ENCODE results near the gene FLT1.

The FLT1 gene

DNA sequence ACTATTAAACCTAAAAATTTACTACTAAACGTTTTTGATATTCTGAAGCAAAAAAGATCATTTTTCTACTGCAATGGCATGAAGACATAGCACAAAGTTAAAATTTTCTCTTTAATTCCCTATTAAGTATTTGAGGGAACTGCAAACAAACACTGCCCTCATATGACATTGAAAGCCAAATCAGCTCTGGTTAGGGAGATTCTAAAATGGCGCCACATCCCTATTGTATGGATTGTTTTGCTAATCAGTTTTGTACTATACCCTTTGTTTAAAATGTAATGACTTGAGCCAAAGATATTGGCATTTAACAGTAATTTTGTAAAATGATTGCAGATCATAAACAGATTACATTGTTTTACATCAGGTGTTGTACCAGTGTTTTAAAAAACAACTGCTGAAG, 65.8 kb downstream of the FLT1 start:
- DNase-seq (ENCODE audit: low read depth in 1 of 2, low spot score in 1 of 2) = no peak

DNA sequence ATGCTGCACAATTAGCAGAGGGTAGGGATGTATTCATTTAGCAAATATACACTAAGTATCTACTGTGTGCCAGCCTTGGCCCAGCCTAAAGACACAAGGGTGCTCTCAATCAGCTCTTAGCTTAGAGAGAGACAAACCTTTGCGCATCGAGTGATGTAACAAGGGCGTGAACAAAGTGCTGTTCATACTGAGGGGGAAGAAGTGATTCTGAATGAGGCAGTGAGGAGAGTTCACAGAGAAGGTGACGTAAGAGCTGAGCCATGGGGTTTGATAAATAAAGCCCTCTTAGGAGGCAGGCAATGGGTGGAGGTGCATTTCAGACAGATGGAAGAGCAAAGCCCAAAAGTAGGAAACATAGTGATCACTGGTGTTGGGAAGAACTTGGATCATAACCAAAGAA, 68.5 kb downstream of the FLT1 start:
- DNase-seq (ENCODE audit: low read depth in 1 of 2, low spot score in 1 of 2) = no peak

DNA sequence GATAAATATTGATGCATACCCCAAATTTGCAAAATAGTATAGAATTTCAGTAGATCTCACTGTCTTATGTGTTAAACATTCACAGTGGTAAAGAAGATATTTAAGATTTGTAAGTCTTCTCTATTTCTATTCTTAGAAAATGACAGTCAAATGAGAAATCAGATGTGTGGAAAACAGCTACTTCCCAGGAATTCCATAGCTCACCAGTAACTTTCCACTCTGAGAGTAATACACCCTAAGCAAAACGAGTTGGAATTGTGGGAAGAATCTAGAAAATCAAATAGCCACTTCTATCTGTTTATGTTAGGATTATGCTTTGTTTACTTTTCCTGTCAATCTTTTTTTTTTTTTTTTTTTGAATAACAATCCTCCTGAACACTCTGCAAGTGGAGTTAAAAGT, 69.1 kb downstream of the FLT1 start:
- DNase-seq (ENCODE audit: low read depth in 1 of 2, low spot score in 1 of 2) = no peak

DNA sequence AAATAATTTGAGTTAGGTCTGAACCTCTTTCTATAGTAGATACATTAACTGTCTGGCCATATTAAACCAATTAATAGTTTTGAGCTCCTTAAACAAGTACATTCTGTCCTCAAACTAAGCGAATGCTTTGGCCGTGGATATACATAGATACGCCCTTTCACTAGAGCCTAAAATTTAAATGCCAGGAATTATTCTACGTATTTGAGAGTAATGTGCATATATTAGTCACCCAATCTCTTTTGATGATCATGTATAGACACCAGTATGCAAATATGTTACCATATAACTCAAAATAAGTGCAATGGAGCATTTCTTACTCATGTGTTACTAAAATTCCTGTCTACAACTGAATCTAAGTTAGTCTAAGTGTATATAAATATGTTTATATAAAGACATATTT, 70.4 kb downstream of the FLT1 start:
- DNase-seq (ENCODE audit: low read depth in 1 of 2, low spot score in 1 of 2) = no peak

DNA sequence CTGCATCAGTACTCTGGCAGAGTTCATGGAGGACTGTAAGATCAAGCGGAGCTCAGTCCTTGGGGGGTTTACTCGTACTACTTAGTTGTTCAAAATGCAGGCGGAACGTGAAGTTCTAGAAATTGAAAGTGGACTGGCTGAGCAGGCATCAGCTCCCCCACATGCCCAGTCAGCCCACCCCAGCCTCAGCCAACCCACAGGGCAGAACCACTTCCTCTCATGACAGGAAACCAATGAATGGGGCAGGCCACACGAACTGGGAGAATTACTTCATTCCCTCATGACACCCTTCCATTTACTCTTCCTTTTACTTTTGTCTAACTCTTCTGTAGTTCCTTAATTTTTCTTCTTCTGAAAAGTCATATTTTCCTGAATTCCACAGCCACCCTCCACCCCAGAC, 71.9 kb downstream of the FLT1 start:
- no peak for DNase-seq (ENCODE audit: low read depth in 1 of 2, low spot score in 1 of 2)

DNA sequence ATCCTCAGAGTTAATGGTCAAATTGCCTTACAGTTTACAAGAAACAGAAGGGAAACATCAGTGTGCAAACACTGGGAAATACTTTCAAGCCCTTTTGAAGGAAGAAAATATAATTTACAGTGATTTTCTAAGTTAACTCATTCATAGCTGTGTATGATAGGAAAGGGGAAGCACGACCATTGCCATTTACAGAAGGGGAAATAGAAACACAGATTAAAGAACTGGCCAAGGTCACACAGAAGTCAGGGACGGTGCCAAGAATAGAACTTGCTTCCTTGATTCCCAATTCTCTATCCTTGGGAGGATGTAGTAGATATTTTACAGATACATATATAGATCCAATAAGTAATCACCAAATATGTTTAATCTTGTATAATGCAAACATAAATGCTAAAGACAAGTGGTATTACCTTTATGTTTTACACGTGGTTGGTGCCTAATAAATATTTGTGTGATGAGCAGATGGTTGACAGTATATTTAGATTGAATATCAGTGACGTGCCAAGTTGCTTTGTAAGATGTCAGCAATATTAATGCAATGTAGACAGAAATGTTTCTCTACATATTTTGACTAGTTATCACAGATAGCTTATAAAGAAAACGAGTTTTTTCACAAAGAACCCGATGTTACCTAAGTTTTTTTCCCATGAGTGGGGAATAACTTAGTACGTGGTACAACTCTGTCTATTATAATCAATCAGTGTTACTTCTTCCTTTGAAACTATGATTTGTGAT, 73.1 kb downstream of the FLT1 start:
- DNase-seq (ENCODE audit: low read depth in 1 of 2, low spot score in 1 of 2) = no peak

DNA sequence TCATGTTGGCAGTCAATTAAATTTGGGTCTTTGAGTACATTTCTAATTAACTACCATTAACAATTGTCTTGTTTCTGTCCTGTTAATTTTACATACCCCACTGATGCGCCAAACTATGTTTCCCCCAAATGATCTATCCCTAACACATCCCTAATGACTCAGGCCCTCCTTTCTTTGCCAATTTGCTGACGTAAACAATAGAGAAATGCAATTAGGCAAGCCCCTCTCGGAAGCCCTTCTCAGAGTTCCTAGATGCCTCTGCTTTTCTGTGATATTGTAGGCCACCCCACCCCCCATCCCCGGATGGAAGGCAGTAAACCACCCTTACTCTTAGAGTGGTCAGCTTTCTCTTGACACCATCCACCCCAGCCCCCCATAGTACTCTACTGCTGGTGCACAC, 74.2 kb downstream of the FLT1 start:
- DNase-seq (ENCODE audit: low read depth in 1 of 2, low spot score in 1 of 2) = no peak

DNA sequence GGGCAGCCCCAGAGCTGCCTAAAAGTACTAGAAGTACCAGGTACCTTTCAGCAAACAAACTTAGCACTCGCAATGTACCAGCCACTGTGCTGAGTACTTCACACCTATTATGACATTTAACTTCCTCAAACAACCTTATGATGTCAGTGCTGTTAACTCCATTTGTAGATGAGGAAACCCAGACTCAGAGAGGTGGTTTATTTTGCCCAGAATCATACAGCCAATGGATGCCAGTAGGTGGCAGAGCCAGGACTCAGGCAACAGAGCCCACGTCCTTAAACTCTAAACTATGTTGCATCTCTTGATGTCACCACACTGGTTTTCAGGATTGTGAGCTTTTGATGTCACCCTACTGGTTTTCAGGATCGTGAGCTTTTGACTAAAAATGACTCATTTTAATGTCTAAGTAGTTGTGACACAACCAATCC, 78.9 kb downstream of the FLT1 start:
- no peak for DNase-seq (ENCODE audit: low read depth in 1 of 2, low spot score in 1 of 2)

DNA sequence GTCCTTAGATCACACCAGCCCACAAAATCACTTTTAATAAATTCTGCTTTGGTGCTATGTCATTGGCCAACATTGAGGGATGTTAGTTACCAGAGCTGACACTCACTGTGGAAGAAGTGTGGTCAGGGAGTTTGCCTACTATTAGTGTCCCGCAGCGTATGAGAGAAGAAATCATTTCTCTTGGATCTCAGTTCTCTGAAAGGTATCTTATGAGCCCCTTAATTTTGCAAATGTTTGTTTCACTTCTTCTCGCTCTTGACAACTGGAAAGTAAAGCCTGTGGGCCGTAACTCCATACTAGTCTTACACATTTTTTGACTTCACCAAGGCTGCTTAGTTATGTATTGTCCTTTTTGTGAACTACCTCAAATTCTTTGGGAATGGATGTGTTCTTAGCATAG, 80.9 kb downstream of the FLT1 start:
- DNase-seq (ENCODE audit: low read depth in 1 of 2, low spot score in 1 of 2) = no peak

DNA sequence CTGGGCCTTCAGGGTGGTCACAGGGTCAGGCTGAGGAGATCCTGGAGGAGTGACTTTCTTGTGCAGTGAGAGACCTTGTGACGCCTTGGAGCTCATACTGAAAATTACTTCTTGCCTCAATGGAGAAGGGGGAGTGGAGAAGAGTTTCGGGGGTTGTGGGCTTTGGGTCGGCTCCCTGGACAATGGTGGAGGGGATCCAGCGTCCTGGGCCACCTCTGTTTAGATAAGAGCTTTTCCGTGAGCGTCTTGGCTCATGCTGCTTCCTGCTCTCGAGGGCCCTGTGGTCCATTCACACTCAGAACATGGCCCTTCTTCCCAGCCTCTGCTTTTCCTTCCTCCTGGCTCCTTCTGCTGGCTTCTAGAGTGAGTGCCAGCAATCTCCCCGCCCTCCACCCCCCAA, 81.9 kb downstream of the FLT1 start:
- no peak for DNase-seq (ENCODE audit: low read depth in 1 of 2, low spot score in 1 of 2)

DNA sequence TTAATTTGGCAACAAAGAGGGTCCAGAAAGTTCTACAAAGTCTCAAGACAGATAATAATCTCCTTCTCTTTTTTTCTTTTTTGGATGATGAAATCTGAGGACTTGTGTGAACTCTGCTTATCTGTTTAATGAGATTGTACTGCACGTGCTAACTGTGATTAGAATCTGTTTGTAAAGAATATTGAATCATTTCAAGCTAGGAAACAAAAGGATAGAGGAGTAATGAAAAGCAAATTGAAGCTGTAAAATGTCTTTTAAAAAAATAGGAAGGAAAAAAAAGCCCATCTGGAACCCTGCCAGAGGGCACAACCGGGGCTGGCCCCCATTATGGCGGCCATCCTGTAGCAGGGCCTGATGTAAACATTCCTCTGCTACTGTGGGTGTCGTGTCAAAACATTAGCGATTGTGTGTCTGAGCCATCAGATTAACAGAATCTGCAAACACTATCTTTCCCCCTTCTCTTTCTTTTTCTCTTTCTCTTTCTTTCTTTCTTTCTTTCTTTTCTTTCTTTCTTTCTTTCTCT, 83.0 kb downstream of the FLT1 start:
- DNase-seq (ENCODE audit: low read depth in 1 of 2, low spot score in 1 of 2) = no peak

DNA sequence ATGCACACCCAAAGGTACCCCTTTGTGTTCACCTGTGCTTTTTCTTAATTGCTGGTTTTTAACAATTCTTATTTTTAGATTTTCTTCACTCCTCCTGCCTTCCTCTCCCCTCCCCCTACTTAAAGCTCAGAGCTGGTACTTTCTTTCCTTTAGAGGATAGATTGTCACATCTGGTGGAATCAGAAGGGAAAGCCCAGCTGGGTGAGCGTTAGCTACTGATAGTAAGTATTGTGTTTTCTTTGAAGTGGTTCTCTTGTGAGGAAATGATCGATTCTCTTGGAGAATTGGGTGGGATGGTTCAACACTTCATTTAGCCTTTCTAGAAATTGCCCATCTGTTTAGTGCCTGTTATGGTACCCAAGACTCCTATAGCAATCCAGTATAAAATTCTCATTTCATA, 84.8 kb downstream of the FLT1 start:
- DNase-seq (ENCODE audit: low read depth in 1 of 2, low spot score in 1 of 2) = no peak

DNA sequence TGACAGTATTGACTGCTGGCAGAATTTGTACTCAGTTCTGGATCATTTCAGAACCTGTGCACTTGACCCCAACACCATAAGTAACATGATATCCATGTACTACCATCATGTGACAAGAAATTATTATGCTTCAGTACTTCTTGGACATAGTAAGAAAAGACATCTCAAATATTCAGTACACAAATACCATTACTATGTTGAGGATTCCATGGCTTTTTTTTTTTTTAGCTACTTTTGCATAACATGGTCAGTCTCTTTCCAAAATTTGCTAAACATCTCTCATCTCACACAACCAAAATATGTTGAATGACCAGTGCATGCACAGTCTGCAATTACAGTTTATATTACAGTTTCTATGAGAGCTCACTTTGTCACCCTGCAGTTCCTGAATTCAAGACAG, 85.3 kb downstream of the FLT1 start:
- no peak for DNase-seq (ENCODE audit: low read depth in 1 of 2, low spot score in 1 of 2)

DNA sequence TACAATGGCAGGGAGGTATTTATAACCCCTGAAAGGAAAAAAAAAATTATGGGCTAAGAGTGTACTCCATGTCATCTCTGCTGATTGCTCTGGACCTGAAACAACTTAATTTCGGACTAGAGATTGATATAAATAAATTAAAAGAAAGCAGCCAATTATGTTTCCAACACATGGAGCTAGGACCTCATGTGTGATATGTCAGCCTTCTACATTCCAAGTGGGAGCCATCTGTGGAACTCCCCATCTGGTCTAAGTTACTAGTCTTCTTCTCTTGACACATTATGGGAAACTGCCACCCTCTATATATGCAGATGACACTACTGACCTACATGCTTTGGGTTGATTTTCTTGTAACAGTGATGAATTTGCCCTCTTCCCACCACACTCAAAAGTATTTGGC, 86.1 kb downstream of the FLT1 start:
- no peak for DNase-seq (ENCODE audit: low read depth in 1 of 2, low spot score in 1 of 2)

DNA sequence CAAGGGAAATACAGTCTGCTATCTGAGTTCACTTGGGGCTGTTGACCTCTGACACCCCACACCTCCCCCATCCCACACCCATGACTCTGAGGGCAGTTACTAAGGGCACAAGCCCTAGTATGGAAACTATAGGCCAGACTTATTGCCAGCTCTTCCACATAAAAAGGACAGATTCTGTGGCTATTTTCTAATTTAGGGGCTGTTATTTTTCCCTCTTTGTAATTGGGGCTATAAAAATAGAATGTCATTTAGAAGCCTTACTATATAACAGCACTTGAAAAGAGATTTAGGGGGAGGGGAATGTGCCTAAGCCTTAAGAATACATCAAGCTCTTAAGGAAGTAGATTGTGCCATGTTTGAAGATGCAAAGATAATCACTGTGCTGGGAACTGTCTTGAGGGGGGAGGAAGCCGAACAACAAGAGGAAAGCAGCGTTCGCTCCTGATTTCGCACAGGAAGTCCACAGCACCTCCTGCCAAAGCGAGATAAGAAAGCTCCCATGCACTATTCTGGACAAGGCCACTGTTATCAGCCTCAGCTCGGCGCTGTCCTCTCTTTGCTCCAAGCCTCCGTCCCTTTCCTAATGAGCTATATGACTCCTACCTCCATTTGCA, 86.6 kb downstream of the FLT1 start:
- DNase-seq (ENCODE audit: low read depth in 1 of 2, low spot score in 1 of 2) = no peak

DNA sequence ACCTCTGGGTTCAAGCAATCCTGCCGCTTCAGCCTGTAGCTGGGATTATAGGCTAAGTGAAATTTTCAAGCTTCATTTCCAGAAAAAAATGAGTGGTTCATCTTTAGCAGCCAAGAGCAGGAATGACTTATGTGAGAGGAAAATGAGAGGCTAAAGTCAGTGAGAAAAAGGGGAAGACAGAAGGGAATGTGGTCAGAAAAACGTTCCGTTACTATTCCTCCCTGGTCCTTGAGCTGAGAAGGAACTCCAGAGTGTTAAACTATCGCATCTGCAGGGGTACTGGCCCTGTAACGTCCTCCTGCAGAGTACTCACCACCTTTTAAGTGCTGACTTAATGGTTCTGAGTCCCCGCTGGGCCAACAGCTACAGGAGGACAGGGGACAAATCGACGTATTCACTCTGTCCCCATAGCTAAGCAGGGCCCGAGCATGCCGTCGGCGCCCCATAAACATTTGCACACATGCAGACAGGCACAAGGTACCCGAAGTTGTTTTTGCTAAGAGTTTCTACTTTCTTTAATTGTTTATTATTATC, 88.1 kb downstream of the FLT1 start:
- DNase-seq (ENCODE audit: low read depth in 1 of 2, low spot score in 1 of 2) = no peak

DNA sequence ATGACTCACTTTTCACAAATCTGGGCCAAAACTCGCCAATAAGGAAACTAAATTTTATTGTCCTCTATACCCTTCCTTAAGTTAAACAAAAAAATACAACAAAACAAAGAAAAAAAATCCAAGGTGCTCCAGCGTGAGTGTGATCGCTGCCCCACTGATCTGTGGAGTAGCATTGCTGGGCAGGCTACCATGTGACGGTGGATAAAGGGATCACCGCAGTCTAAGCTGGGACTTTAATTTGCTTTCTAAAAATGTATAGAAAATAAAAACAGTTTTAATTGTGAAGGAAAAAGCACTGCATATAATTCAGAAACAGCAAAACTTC, 92.9 kb downstream of the FLT1 start:
- DNase-seq (ENCODE audit: low read depth in 1 of 2, low spot score in 1 of 2) = no peak

DNA sequence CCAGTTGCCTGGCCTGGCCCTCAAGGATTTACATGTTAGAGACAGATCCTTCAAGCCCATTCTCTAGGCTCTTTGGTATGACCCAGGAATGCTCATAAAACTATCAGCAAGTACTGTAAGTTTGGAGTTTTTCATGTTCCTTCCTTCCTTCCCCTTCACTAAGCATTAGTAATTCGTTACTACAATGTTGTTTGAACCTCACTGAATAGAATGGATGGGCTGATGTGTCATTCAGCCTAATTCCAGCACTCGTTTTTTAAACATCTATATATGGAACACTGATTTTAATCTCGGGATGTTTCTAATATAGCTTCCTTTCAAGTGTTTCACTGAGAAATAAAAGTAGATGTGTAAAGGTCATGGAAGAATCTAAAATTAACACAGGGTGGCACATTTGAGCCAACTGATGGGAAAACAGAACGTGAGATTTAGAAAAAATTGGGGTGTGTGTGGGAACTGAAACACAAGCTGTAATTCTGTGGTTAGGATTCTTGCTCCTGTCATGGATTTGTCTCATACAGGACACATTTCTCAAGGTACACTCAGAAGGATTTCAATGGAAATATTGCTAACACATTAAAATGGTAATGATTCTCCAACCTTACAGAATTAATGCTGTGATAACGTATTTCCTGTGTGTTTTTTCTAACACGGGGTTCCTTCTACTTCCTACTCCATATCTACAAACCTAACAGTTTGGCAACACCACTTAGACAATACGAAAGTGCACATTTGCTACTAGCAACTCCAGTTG, 93.4 kb downstream of the FLT1 start:
- DNase-seq (ENCODE audit: low read depth in 1 of 2, low spot score in 1 of 2) = no peak

DNA sequence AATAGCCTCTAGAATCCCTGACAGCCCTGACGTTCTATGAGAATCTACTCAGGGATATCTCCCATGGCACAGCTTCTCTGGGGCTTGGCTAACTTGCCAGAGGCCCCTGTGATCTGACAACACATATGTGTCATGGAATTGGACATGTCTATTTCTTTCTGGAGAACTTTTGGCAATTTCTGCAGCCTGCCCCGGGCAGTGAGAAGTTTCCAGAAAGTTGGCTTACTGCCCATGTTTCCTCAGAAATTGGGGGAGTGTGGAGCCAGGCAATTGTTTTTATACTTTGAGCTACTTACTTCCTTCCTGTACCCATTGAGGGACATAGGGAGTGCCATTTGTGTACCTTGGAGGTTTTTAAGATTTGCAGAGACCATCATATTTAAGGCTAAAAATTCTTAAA, 98.9 kb downstream of the FLT1 start:
- no peak for DNase-seq (ENCODE audit: low read depth in 1 of 2, low spot score in 1 of 2)

DNA sequence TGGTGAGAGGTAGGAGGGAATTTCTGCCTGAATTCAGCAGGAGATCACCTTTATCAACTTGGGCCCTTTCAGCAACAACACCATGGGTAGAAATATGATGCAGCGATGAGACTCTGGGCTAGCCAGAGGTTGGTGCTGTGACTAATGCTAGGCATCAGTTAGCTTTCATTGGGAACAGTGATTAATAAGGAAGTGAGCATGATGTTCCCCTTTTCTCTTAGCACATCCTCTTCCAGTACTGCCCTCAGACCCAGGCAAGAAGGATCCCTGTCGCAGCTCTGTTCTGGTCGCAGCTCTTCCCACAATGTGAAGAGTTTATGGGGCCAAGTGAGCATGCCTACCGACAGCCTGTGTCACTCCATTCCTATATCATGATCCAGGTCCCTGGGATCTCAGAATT, 100.5 kb downstream of the FLT1 start:
- no peak for DNase-seq (ENCODE audit: low read depth in 1 of 2, low spot score in 1 of 2)

DNA sequence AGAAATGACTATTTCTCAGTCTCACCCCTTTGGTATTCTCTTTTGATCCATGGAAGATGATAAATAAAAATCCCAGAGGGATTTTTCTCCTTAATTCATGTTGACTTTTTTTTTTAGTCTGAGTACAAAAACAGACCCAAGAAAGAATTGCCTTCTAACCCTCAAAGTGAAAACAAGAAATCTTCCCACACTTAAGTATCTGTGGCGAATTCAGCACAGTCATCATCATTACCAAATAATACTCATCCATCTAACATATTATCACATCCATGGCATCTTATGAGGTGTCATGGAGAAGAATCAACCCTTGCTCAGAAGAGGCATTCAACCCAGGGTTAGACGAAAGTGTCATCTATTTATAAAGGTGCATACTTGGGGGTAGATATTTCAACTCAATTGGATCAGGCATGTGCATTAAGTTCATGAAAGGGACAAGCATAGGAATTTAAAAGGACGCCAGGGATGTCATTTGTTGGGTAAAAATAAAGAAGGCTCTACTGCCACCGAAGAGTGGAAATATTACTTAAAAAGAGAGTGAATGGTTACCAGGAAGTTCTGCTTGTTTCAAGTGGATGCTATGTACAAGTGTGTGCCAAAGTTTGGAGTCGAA, 101.9 kb downstream of the FLT1 start:
- DNase-seq (ENCODE audit: low read depth in 1 of 2, low spot score in 1 of 2) = no peak

DNA sequence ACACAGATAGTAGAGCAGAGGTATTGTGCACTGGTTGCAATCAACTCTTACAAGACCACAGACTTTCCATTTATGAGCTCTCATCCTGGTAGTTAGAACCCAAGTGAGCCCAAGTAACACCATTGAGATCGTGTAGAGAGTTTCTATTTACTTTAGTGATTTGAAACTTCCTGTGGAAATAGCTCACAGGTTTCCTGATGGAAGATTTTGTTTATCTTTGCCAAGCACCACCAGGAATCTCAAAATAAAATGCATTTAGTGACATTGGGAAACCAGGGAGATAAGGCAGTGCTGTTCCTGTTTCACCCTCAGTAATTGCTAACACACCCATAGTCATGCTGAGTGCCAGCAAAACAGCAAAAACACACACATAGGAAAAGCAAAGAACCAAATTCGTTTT, 102.5 kb downstream of the FLT1 start:
- no peak for DNase-seq (ENCODE audit: low read depth in 1 of 2, low spot score in 1 of 2)
